HG02642 (cell line): ENCODE results near the gene TANGO6.

Source experiments
- ATAC-seq: cut with Tn5 transposase; IDR thresholded peaks from one replicate; pipeline ENCODE4 v1.9.1; 2021; ENCODE audit warnings: mild to moderate bottlenecking; ENCODE audit not compliant: unreplicated experiment, poor library complexity

The TANGO6 gene

GRCh38 chr16:68860978-68861892 is 17.9 kb downstream of the TANGO6 start:
- no peak for ATAC-seq

DNA sequence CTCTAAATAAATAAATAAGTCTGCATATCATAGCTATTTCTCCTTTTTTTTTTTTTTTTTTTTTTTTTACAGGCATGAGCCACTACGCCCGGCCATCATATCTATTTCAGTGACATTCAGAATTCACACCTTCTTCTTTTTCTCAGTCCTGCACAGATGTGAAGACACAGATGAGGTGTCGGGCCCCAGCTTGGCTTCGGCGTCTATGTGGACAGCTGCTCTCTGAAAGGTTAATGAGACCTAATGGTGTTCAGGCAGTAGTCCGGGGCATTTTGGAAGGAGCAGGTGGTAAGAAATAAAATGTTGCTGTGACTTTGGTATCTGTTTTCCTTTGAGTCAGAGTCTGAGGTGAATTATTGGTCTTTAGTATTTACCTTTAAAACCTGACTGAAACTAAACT is 23.6 kb downstream of the TANGO6 start:
- ATAC-seq = no peak

GRCh38 chr16:68869492-68870088 is 26.3 kb downstream of the TANGO6 start:
- ATAC-seq = no peak

GRCh38 chr16:68873635-68874471 is 30.5 kb downstream of the TANGO6 start:
- ATAC-seq = no peak

DNA sequence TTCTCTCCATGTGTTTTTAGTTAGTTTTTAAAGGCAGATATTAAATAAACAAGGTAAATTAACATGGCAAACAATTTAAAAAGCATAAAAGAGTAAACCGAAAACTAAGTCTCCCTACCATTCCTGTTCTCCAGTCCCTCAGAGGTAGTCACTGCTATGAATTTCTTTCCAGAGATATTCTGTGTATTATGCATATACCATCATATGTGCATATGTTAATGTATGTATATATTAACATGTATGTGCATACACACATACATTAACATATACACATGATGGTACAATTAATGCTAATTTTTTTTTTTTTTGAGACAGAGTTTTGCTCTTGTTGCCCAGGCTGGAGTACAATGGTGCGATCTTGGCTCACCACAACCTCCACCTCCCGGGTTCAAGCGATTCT is 32.5 kb downstream of the TANGO6 start:
- ATAC-seq = no peak

DNA sequence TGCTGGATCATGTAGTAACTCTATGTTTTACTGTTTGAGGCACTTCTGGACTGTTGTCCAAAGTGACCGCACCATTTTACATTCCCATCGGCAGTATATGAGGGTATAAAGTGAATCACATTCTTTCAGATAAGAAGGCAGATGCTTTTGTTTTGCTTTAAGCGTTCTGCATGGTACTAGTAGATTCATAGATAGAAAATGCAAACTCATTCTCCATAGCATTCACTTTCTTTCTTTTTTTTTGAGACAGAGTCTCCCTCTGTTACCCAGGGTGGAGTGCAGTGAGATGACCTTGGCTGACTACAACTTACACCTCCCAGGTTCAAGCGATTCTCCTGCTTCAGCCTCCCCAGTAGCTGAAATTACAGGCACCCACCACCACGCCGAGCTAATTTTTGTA is 40.4 kb downstream of the TANGO6 start:
- no peak for ATAC-seq

DNA sequence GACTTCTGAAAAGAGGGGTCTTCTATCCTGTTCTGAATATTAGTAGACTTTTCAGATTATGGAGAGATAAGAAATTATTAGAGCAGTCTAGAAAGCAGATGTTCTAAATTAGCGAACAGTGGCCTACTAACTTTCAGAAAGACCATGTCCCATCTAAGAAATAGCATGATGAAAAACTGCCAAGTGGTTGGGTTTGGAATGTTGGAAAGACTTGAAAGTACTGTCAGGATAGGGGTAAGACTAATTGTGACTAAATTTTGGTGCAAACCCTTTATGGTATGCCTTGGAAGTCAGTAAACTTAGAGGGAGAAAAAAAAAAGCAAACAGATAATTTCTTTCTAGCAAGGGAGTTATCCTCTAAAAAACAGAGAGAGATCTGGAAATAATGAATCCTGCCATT is 41.1 kb downstream of the TANGO6 start:
- no peak for ATAC-seq

DNA sequence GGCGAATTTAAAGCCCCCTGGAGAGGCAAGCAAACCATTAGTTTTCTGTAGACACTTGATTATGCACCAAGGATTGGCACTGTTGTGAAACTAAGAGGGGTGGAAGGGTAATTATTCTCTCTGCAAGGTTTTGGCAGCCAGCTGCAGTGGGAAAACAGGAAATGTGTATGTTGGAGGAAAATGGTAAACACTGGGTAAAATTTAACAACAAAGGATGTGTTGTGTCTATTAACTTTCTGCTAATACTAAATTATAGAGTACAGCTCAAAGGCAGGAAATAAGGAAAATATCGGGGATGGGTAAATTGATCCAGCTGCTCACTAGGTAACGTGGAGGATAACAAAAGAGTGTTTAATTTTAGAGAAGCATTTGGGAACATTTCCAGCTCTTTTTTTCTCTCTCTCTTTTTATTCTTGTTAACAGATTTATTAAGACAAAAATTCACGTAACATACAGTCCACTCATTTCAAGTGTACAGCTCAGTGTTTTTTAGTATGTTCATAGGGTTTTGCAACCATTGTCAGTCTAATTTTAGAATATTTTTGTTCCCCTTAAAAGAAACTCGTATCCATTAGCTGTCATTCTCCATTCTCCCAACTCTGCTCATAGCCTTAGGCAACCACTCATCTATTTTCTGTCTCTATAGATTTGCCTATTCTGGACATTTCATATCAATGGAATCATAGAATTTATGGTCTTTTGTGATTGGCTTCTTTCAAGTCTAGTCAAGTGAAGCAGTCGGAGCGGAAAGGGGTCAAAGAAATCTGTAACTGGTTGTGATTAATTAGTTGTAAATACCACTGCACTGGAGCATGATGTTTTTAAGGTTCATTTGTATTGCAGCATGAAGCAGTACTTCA is 41.8 kb downstream of the TANGO6 start:
- ATAC-seq = no peak

DNA sequence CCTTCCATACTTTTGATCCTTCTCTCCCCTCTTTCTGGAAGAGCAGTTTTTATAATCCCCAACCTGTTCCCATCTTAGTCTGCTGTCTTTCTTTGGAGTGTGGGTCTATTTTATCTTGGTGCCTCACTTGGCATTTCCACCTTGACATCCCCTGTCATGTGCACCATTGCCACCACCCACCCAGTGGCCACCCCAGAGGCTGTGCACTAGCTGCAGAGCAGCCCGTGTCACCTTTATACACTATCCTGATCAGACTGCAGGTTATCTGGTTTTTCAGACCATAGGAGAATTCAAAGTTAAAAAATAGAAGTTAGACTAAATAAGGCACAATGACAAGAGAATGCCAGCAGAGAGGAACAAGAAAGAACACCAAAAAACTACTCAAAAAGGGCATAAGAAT is 43.8 kb downstream of the TANGO6 start:
- no peak for ATAC-seq

- no peak for ATAC-seq
Measured at GRCh38 chr16:68889508-68890150, 46.3 kb downstream of the TANGO6 start.

DNA sequence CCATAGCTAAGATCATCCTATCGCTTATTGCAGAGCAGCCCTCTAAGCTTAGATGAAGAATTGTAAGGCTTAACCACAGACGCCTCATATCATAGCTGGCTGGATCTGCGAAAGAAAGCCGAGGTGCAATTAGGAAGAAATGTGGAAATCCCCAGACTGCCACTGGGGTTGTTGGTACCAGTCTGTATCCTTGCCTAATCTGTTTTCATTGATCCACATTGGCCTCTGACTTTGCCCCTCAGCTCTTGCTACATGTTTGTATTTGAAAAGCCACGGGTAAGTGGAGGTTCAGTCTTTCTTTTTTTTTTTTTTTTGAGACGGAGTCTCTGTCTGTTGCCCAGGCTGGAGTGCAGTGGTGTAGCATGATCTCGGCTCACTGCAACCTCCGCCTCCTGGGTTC is 48.9 kb downstream of the TANGO6 start:
- no peak for ATAC-seq

- ATAC-seq = no peak
Measured at GRCh38 chr16:68892898-68893297, 49.6 kb downstream of the TANGO6 start.

- no peak for ATAC-seq
Measured at GRCh38 chr16:68893710-68894705, 50.7 kb downstream of the TANGO6 start.

DNA sequence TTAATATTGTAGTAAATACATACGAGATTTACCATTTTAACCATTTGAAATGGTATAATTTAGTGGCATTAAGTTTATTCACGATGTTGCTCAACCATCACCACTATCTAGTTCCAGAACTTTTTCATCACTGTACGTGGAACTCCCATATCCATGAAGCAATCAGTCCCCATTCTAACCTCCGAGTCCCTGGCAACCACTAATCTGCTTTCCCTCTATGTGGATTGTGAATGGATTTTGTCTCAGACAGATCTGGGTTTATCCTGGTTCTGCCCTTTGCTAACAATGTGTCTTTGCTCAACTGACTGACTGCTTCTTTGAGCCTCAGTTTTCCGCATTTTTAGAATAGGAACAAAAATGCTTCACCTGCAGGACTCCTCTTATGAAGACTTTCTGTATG is 51.4 kb downstream of the TANGO6 start:
- ATAC-seq = no peak

- no peak for ATAC-seq
Measured at GRCh38 chr16:68898026-68898425, 54.7 kb downstream of the TANGO6 start.

DNA sequence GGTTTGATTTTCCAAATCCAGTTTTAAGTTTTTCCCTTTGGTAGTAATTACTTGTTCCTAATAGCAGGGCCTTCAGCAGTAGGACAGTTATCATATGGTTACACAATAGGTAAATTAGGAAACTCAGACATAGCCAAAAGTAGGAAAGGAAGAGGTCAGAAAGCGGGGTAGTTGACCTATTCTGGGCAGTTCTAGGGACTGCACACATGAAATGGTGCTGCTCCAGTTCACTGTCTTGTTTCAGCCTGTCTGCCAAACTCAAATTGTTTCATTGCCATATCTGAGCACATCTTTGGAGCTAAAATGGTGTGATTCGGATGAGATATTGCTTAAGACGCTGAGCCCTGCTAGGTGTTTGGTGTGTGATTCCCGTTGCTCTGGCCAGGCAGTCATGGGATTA is 56.7 kb downstream of the TANGO6 start:
- no peak for ATAC-seq

DNA sequence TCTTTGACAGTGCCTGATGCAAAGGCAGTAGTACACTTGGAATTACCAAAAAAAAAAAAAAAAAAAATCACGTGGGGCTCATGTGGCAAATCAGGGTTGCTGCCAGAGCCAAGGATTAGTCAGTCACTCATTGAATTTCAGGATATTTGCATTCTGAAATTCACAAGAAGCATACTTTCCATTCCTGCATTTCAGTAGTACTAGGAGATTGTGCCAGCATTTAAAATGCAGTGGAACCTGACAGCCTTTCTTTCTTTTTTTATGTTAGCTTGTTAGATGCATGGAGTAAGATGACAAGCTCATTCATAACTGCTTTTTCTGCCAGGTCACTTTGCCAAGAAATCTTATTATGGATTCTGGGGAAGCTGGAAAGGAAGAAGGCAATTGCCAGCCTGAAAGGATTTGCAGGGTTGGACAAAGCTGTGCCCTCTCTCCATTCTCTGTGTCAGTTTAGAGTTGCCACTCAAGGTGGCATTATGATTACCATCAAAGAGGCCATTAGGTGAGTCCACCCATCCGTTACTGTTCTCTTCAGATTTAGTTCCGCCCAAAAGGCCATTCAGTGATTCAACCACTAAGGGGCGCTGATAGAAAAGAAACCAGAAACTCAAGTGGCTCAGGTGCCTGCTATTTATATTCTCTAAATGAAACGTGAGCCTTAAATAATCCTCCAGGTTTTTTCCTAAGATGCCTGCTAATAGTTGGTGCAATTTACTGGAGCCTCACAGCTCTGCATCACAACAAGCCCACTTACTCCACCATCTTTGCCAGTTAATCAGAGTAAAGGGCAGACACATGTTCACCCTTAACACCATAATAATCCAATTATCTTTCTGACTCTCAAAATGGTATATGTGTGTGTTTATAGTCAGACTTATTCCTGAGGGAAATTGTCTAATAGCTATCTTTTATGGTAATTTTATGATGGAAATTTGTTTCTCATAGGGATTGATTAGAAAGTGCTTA is 59.0 kb downstream of the TANGO6 start:
- ATAC-seq = no peak
